Measurements from ENCODE around the gene OR10H4. TPM values are rescaled to one million over a fixed set of nuclear protein-coding genes. Genes with fewer than 3 reads are reported as not detected.

The OR10H4 gene
- total RNA-seq, 1 experiment from 2014 or later, result not detected

- no peaks in the 10 kb centered on the region for H3K36me3 ChIP-seq (ENCODE audit: insufficient read depth, low read length, poor library complexity, severe bottlenecking)
- H3K4me1 ChIP-seq (ENCODE audit: insufficient read depth, low read length, poor library complexity, severe bottlenecking), result no peaks in the 10 kb centered on the region
- no peak within 1 kb of the TSS for H3K4me3 ChIP-seq (ENCODE audit: low read depth, low read length, poor library complexity, severe bottlenecking)
- TF ChIP-seq EZH2 (IDR thresholded peaks at IDR 0.05; ENCODE audit: borderline replicate concordance, low read depth, low read length, poor library complexity, severe bottlenecking) (no peak), CTCF (conservative IDR thresholded peaks at IDR 0.05; ENCODE audit: low read depth, low read length) (no peak)
- H3K27ac ChIP-seq (ENCODE audit: low read depth, low read length, poor library complexity, severe bottlenecking), result no peak within 1 kb of the TSS
- peaks cover 13% of the 10 kb centered on the region for H3K27me3 ChIP-seq (replicated peaks; ENCODE audit: insufficient read depth, low read depth, low read length, poor library complexity)
- intact Hi-C loops (cut with micrococcal nuclease; ENCODE audit: unreplicated experiment), result no loop called here
- POLR2A ChIA-PET (ENCODE audit: low non-redundant PET), result no interaction called here
- DNase-seq (ENCODE audit: low spot score), result peak; percentile 44
- H3K9me3 ChIP-seq (ENCODE audit: low read depth, low read length, poor library complexity, severe bottlenecking), result no peaks in the 10 kb centered on the region
- BruUV-seq (replicated peaks), result no TSS peak
- CTCF ChIA-PET, result no interaction called here
Measured at GRCh38 chr19:15934332-15935078, 14.3 kb upstream of the OR10H4 start, which contains the start of gene CYP4F11. TSS of gene CYP4F11 (minus strand) at chr19:15934529. CDS start at chr19:15934408, 121 bp downstream.

DNA sequence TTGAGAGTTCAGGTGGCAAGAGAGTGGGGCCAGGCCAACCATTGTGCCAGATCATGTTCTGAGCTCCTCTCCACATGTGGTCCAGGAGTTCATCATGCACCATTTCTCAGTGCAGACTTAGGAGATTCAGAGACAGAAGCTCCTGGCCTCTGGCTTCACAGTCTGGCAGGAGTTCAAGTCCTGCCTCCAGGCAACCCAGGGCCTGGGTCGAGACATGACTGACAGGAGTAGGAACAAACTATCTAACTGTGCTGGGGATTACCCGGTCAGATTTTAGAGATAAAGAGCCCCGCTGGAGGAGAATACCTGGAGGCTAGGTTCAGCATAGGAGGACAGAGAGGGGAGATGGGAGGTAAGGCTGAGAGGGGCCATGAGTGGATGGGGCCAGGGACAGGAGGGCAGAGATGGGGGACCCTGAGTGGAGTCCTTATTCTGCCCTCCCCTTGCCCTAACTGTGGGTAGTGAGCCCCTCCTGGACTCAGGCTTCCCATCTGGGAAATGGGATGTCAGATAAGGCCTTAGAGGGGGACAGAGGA is 13.6 kb upstream of the OR10H4 start:
- no peak for DNase-seq (ENCODE audit: low spot score)
- TF ChIP-seq EZH2 (IDR thresholded peaks at IDR 0.05; ENCODE audit: borderline replicate concordance, low read depth, low read length, poor library complexity, severe bottlenecking) (no peak), CTCF (conservative IDR thresholded peaks at IDR 0.05; ENCODE audit: low read depth, low read length) (no peak)
- CTCF ChIA-PET, result no interaction called here
- H3K27me3 ChIP-seq (replicated peaks; ENCODE audit: insufficient read depth, low read depth, low read length, poor library complexity), result peaks cover 13% of the 10 kb centered on the region
- POLR2A ChIA-PET (ENCODE audit: low non-redundant PET), result no interaction called here
- no peaks in the 10 kb centered on the region for H3K36me3 ChIP-seq (ENCODE audit: insufficient read depth, low read length, poor library complexity, severe bottlenecking)
- H3K9me3 ChIP-seq (ENCODE audit: low read depth, low read length, poor library complexity, severe bottlenecking), result no peaks in the 10 kb centered on the region
- BruUV-seq (replicated peaks), result no TSS peak
- no peak overlapping the region for H3K27ac ChIP-seq (ENCODE audit: low read depth, low read length, poor library complexity, severe bottlenecking)
- H3K4me1 ChIP-seq (ENCODE audit: insufficient read depth, low read length, poor library complexity, severe bottlenecking), result no peaks in the 10 kb centered on the region
- H3K4me3 ChIP-seq (ENCODE audit: low read depth, low read length, poor library complexity, severe bottlenecking), result no peak overlapping the region
- intact Hi-C loops (cut with micrococcal nuclease; ENCODE audit: unreplicated experiment), result no loop called here

- ChIA-PET POLR2A (ENCODE audit: low non-redundant PET) (no interaction called here), CTCF (no interaction called here)
- Histone ChIP-seq H3K9me3 (ENCODE audit: low read depth, low read length, poor library complexity, severe bottlenecking) (no peaks in the 10 kb centered on the region), H3K4me3 (ENCODE audit: low read depth, low read length, poor library complexity, severe bottlenecking) (no peak overlapping the region), H3K36me3 (ENCODE audit: insufficient read depth, low read length, poor library complexity, severe bottlenecking) (no peaks in the 10 kb centered on the region), H3K4me1 (ENCODE audit: insufficient read depth, low read length, poor library complexity, severe bottlenecking) (no peaks in the 10 kb centered on the region), H3K27ac (ENCODE audit: low read depth, low read length, poor library complexity, severe bottlenecking) (no peak overlapping the region), H3K27me3 (replicated peaks; ENCODE audit: insufficient read depth, low read depth, low read length, poor library complexity) (peaks cover 7% of the 10 kb centered on the region)
- no TSS peak for BruUV-seq (replicated peaks)
- no peak for TF ChIP-seq EZH2 (IDR thresholded peaks at IDR 0.05; ENCODE audit: borderline replicate concordance, low read depth, low read length, poor library complexity, severe bottlenecking)
- no peak for TF ChIP-seq CTCF (conservative IDR thresholded peaks at IDR 0.05; ENCODE audit: low read depth, low read length)
- intact Hi-C loops (cut with micrococcal nuclease; ENCODE audit: unreplicated experiment), result no loop called here
- DNase-seq (ENCODE audit: low spot score), result no peak
Measured at GRCh38 chr19:15936173-15936572, 12.6 kb upstream of the OR10H4 start.

Data from A673 (cell line).